ENCODE results near the gene CELF6. TPM values are rescaled to one million over a fixed set of nuclear protein-coding genes. Genes with fewer than 3 reads are reported as not detected.
"Not testable (repeated sequence)": the region's sequence is repeated elsewhere in the genome, so short reads cannot be mapped to it uniquely, and the experiment has no call there.

CELF6 gene
- total RNA-seq, 1 donor from 2014 or later = 0.86 TPM

- no peak overlapping the region for H3K27ac Mint-ChIP-seq (ENCODE audit: unreplicated experiment)
- no peaks in the 10 kb centered on the region for H3K27me3 Mint-ChIP-seq (ENCODE audit: unreplicated experiment)
- no peak overlapping the region for H3K4me3 Mint-ChIP-seq (ENCODE audit: unreplicated experiment)
- DNase-seq (ENCODE audit: extremely low spot score, unreplicated experiment) = no peak
- no peak for TF ChIP-seq CTCF (IDR thresholded peaks at IDR 0.05)
- no peaks in the 10 kb centered on the region for H3K36me3 Mint-ChIP-seq (ENCODE audit: unreplicated experiment)
- no peaks in the 10 kb centered on the region for H3K9me3 Mint-ChIP-seq (ENCODE audit: unreplicated experiment)
- no peaks in the 10 kb centered on the region for H3K4me1 Mint-ChIP-seq (ENCODE audit: unreplicated experiment)
Measured at GRCh38 chr15:72284781-72285180, 35.2 kb downstream of the CELF6 start.

GRCh38 chr15:72281713-72282112 is 38.2 kb downstream of the CELF6 start:
- no peak for DNase-seq (ENCODE audit: extremely low spot score, unreplicated experiment)
- no peak overlapping the region for H3K27ac Mint-ChIP-seq (ENCODE audit: unreplicated experiment)
- H3K27me3 Mint-ChIP-seq (ENCODE audit: unreplicated experiment) = peaks cover 3% of the 10 kb centered on the region
- H3K4me1 Mint-ChIP-seq (ENCODE audit: unreplicated experiment) = no peaks in the 10 kb centered on the region
- no peak overlapping the region for H3K4me3 Mint-ChIP-seq (ENCODE audit: unreplicated experiment)
- H3K36me3 Mint-ChIP-seq (ENCODE audit: unreplicated experiment) = no peaks in the 10 kb centered on the region
- no peak for TF ChIP-seq CTCF (IDR thresholded peaks at IDR 0.05)
- H3K9me3 Mint-ChIP-seq (ENCODE audit: unreplicated experiment) = no peaks in the 10 kb centered on the region

- Mint-ChIP-seq H3K4me3 (ENCODE audit: unreplicated experiment) (no peak overlapping the region), H3K27ac (ENCODE audit: unreplicated experiment) (no peak overlapping the region), H3K4me1 (ENCODE audit: unreplicated experiment) (no peaks in the 10 kb centered on the region), H3K9me3 (ENCODE audit: unreplicated experiment) (no peaks in the 10 kb centered on the region), H3K36me3 (ENCODE audit: unreplicated experiment) (no peaks in the 10 kb centered on the region), H3K27me3 (ENCODE audit: unreplicated experiment) (peaks cover 7% of the 10 kb centered on the region)
- no peak for DNase-seq (ENCODE audit: extremely low spot score, unreplicated experiment)
- TF ChIP-seq CTCF (IDR thresholded peaks at IDR 0.05) = no peak
Measured at GRCh38 chr15:72280751-72281150, 39.2 kb downstream of the CELF6 start.

GRCh38 chr15:72278737-72279136 is 41.2 kb downstream of the CELF6 start:
- H3K36me3 Mint-ChIP-seq (ENCODE audit: unreplicated experiment) = no peaks in the 10 kb centered on the region
- H3K27me3 Mint-ChIP-seq (ENCODE audit: unreplicated experiment) = peaks cover 12% of the 10 kb centered on the region
- no peak for TF ChIP-seq CTCF (IDR thresholded peaks at IDR 0.05)
- H3K4me3 Mint-ChIP-seq (ENCODE audit: unreplicated experiment) = no peak overlapping the region
- H3K4me1 Mint-ChIP-seq (ENCODE audit: unreplicated experiment) = no peaks in the 10 kb centered on the region
- no peak overlapping the region for H3K27ac Mint-ChIP-seq (ENCODE audit: unreplicated experiment)
- H3K9me3 Mint-ChIP-seq (ENCODE audit: unreplicated experiment) = no peaks in the 10 kb centered on the region
- DNase-seq (ENCODE audit: extremely low spot score, unreplicated experiment) = no peak

GRCh38 chr15:72276326-72276700 is 43.6 kb downstream of the CELF6 start:
- no peak for TF ChIP-seq CTCF (IDR thresholded peaks at IDR 0.05)
- Mint-ChIP-seq H3K27me3 (ENCODE audit: unreplicated experiment) (peaks cover 12% of the 10 kb centered on the region), H3K27ac (ENCODE audit: unreplicated experiment) (no peak overlapping the region)

GRCh38 chr15:72275635-72276325 is 44.2 kb downstream of the CELF6 start:
- not testable (repeated sequence) for DNase-seq (ENCODE audit: extremely low spot score, unreplicated experiment); H3K4me3 Mint-ChIP-seq (ENCODE audit: unreplicated experiment); H3K9me3 Mint-ChIP-seq (ENCODE audit: unreplicated experiment); H3K36me3 Mint-ChIP-seq (ENCODE audit: unreplicated experiment); H3K27ac Mint-ChIP-seq (ENCODE audit: unreplicated experiment)
- Mint-ChIP-seq H3K27me3 (ENCODE audit: unreplicated experiment) (peaks cover 12% of the 10 kb centered on the region), H3K4me1 (ENCODE audit: unreplicated experiment) (peaks cover 22% of the 10 kb centered on the region)

More at GRCh38 chr15:72276326-72276700, 43.6 kb downstream of the CELF6 start:
- Mint-ChIP-seq H3K9me3 (ENCODE audit: unreplicated experiment) (no peaks in the 10 kb centered on the region), H3K4me1 (ENCODE audit: unreplicated experiment) (peaks cover 16% of the 10 kb centered on the region), H3K4me3 (ENCODE audit: unreplicated experiment) (no peak overlapping the region), H3K36me3 (ENCODE audit: unreplicated experiment) (no peaks in the 10 kb centered on the region)
- DNase-seq (ENCODE audit: extremely low spot score, unreplicated experiment) = no peak

All from osteocyte (in vitro differentiated cells).